Measurements from ENCODE around the gene ARHGAP1.

DNA sequence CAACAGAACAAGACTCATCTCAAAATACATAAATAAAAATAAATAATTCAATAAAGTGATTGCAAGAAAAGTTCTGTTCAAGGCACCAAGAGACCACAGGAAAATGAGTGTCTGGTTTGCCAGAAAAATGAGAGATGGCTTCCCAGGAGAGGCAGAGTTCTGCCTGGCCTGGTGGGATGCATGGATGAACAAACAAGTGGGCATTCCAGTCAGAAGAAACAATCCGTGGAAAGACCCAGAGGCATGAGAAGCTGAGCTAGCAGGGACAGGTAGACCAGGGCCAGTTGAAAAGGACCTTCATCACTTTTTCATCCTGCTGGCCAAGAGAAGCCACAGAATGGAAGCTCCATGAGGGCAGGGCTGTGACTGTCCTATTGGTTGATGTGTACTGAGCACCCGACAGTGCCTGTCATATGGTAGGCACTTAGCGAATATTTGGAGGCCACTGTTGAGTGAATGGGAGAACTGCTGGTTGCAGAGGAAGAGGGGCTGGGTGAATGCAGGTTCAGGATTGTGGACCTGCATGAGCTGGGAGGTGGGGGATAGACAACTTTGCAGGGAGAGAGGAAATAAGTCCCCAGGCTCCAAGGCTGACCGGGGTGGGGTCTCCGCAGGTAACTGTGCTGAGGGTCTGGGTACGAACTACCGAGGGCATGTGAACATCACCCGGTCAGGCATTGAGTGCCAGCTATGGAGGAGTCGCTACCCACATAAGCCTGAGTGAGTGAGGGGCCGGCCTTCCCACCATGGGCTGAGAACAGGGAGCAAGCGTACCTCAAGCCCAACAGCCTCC lies 22.3 kb upstream of the ARHGAP1 start:
- TF ChIP-seq POLR2A (IDR thresholded peaks at IDR 0.05): no peak
- TF ChIP-seq, protein P1, sequence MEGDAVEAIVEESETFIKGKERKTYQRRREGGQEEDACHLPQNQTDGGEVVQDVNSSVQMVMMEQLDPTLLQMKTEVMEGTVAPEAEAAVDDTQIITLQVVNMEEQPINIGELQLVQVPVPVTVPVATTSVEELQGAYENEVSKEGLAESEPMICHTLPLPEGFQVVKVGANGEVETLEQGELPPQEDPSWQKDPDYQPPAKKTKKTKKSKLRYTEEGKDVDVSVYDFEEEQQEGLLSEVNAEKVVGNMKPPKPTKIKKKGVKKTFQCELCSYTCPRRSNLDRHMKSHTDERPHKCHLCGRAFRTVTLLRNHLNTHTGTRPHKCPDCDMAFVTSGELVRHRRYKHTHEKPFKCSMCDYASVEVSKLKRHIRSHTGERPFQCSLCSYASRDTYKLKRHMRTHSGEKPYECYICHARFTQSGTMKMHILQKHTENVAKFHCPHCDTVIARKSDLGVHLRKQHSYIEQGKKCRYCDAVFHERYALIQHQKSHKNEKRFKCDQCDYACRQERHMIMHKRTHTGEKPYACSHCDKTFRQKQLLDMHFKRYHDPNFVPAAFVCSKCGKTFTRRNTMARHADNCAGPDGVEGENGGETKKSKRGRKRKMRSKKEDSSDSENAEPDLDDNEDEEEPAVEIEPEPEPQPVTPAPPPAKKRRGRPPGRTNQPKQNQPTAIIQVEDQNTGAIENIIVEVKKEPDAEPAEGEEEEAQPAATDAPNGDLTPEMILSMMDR (IDR thresholded peaks at IDR 0.05): no peak

Data from thyroid gland (tissue), 4 donors.